ENCODE data around the gene PPP6R3.

The PPP6R3 gene

DNA sequence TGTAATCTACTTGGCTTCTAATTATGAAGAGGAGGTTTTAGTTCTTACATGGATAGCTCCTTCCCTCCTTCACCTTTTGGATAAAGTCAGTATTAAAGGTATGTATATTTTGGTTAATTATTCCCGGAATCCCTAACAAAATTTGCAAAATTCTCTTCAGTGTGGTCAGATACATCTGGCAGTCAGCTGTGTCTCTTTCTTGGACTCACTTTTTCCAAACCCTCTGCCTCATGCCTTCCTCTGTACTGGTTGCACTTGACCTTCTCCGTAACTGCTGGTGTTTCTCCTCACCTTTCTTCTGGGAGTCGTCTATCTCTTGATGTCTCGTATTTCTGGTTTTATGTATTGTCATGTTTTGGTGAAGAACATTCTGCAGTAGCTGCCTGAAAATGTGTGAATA lies 62.5 kb downstream of the PPP6R3 start:
- TF ChIP-seq POLR2AphosphoS5 (IDR thresholded peaks at IDR 0.05; ENCODE audit: low read depth, low read length) (no peak), TAF1 (IDR thresholded peaks at IDR 0.05; ENCODE audit: borderline replicate concordance, insufficient read depth, low read length) (no peak), FOXP2 (optimal IDR thresholded peaks at IDR 0.05; ENCODE audit: borderline replicate concordance, extremely low read depth, extremely low read length, insufficient read depth) (no peak)
- TF ChIP-seq, protein P1, sequence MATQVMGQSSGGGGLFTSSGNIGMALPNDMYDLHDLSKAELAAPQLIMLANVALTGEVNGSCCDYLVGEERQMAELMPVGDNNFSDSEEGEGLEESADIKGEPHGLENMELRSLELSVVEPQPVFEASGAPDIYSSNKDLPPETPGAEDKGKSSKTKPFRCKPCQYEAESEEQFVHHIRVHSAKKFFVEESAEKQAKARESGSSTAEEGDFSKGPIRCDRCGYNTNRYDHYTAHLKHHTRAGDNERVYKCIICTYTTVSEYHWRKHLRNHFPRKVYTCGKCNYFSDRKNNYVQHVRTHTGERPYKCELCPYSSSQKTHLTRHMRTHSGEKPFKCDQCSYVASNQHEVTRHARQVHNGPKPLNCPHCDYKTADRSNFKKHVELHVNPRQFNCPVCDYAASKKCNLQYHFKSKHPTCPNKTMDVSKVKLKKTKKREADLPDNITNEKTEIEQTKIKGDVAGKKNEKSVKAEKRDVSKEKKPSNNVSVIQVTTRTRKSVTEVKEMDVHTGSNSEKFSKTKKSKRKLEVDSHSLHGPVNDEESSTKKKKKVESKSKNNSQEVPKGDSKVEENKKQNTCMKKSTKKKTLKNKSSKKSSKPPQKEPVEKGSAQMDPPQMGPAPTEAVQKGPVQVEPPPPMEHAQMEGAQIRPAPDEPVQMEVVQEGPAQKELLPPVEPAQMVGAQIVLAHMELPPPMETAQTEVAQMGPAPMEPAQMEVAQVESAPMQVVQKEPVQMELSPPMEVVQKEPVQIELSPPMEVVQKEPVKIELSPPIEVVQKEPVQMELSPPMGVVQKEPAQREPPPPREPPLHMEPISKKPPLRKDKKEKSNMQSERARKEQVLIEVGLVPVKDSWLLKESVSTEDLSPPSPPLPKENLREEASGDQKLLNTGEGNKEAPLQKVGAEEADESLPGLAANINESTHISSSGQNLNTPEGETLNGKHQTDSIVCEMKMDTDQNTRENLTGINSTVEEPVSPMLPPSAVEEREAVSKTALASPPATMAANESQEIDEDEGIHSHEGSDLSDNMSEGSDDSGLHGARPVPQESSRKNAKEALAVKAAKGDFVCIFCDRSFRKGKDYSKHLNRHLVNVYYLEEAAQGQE (IDR thresholded peaks at IDR 0.05; ENCODE audit: insufficient read depth in 1 of 2, low read depth in 2 of 2, low read length in 2 of 2), result no peak

DNA sequence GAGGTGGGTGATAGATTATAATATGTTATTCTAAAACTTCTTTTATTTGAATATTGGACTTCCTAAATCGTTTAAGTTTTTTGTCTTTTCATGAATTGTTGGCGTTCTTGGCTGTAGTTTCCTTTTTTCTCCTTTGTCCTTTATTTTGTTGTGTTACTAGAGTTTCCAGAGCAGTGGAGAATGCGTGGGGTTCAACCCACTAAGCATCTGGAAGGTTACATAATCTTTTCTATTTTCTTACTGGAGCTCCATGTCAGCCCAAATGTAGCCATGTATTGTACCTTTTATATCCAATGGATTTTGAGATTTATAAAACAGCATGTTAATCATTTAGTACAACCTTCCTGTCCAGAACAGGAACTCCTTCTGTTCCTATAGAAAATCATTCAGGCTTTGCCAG lies 63.2 kb downstream of the PPP6R3 start:
- TF ChIP-seq SIN3A (IDR thresholded peaks at IDR 0.05; ENCODE audit: borderline replicate concordance, insufficient read depth, low read length) (no peak), FOXP2 (optimal IDR thresholded peaks at IDR 0.05; ENCODE audit: borderline replicate concordance, extremely low read depth, extremely low read length, insufficient read depth) (no peak), TAF1 (IDR thresholded peaks at IDR 0.05; ENCODE audit: borderline replicate concordance, insufficient read depth, low read length) (no peak), POLR2AphosphoS5 (IDR thresholded peaks at IDR 0.05; ENCODE audit: low read depth, low read length) (no peak)
- TF ChIP-seq, protein P1 (IDR thresholded peaks at IDR 0.05; ENCODE audit: insufficient read depth in 1 of 2, low read depth in 2 of 2, low read length in 2 of 2), result no peak

DNA sequence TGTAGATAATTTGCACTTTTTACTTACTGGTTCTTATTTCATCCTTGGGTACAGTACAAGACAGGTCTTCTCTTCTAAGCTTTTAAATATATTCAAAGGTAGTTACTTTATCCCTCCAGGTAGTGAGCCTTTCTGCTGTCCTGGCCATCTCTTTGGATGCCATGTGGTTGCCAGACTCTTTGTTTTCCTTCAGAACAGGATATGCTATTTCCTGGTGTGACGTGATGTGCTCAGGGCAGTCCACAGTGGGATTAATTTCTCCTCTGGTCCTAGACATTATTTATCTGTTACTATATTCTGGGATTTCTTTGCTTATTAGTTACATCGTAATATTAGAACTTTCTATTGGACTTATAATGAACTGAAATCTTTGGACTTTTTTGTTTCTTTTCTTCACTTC lies 63.7 kb downstream of the PPP6R3 start:
- no peak for TF ChIP-seq FOXP2 (optimal IDR thresholded peaks at IDR 0.05; ENCODE audit: borderline replicate concordance, extremely low read depth, extremely low read length, insufficient read depth)
- TF ChIP-seq, protein P1 (IDR thresholded peaks at IDR 0.05; ENCODE audit: insufficient read depth in 1 of 2, low read depth in 2 of 2, low read length in 2 of 2), result no peak
- TF ChIP-seq TAF1 (IDR thresholded peaks at IDR 0.05; ENCODE audit: borderline replicate concordance, insufficient read depth, low read length), result no peak
- no peak for TF ChIP-seq POLR2AphosphoS5 (IDR thresholded peaks at IDR 0.05; ENCODE audit: low read depth, low read length)
- no peak for TF ChIP-seq SIN3A (IDR thresholded peaks at IDR 0.05; ENCODE audit: borderline replicate concordance, insufficient read depth, low read length)

- TF ChIP-seq FOXP2 (optimal IDR thresholded peaks at IDR 0.05; ENCODE audit: borderline replicate concordance, extremely low read depth, extremely low read length, insufficient read depth), result no peak
- no peak for TF ChIP-seq SIN3A (IDR thresholded peaks at IDR 0.05; ENCODE audit: borderline replicate concordance, insufficient read depth, low read length)
- no peak for TF ChIP-seq POLR2AphosphoS5 (IDR thresholded peaks at IDR 0.05; ENCODE audit: low read depth, low read length)
- TF ChIP-seq, protein P1 (IDR thresholded peaks at IDR 0.05; ENCODE audit: insufficient read depth in 1 of 2, low read depth in 2 of 2, low read length in 2 of 2), result no peak
- TF ChIP-seq TAF1 (IDR thresholded peaks at IDR 0.05; ENCODE audit: borderline replicate concordance, insufficient read depth, low read length), result no peak
Observed at GRCh38 chr11:68524681-68525080, 64.1 kb downstream of the PPP6R3 start.

GRCh38 chr11:68525336-68525735 lies 64.8 kb downstream of the PPP6R3 start:
- TF ChIP-seq, protein P1 (IDR thresholded peaks at IDR 0.05; ENCODE audit: insufficient read depth in 1 of 2, low read depth in 2 of 2, low read length in 2 of 2), result no peak
- no peak for TF ChIP-seq SIN3A (IDR thresholded peaks at IDR 0.05; ENCODE audit: borderline replicate concordance, insufficient read depth, low read length)
- TF ChIP-seq POLR2AphosphoS5 (IDR thresholded peaks at IDR 0.05; ENCODE audit: low read depth, low read length), result no peak
- TF ChIP-seq TAF1 (IDR thresholded peaks at IDR 0.05; ENCODE audit: borderline replicate concordance, insufficient read depth, low read length), result no peak
- TF ChIP-seq FOXP2 (optimal IDR thresholded peaks at IDR 0.05; ENCODE audit: borderline replicate concordance, extremely low read depth, extremely low read length, insufficient read depth), result no peak
